Right lobe of liver (tissue), 6 donors: ENCODE data around the gene WDR45B. TPM values are rescaled to one million over a fixed set of nuclear protein-coding genes. Genes with fewer than 3 reads are reported as not detected.

ENCODE experiments used
- ATAC-seq, 4 donors: fragments of 200-7000 bp; cut with Tn5 transposase; one replicate each; pipeline ENCODE4 v1.9.1; 2020; ENCODE audit warnings: mild to moderate bottlenecking in 4 of 4, moderate library complexity in 4 of 4
- DNase-seq, 3 donors: peaks; one replicate each; pipeline ENCODE4 v3.0.0-alpha.2; 2020
- H3K27ac ChIP-seq, 3 donors: fragments of 200-600 bp; one replicate each; pipeline ENCODE4 v1.8.0; 2022
- H3K27me3 ChIP-seq, 2 donors: fragments of 200-600 bp; one replicate each; pipeline ENCODE4 v1.8.0; 2022
- H3K36me3 ChIP-seq, 4 donors: fragments of 200-600 bp; sonication (generic) in 1 of 4; one replicate each; pipeline versions ENCODE4 v1.5.1 to v1.8.0; 2017 to 2022; ENCODE audit warnings: control low read depth in 1 of 4
- H3K4me1 ChIP-seq, 4 donors: fragments of 200-600 bp; sonication (generic) in 1 of 4; one replicate each; pipeline versions ENCODE4 v1.5.1 to v1.8.0; 2017 to 2022; ENCODE audit warnings: control low read depth in 1 of 4
- H3K4me3 ChIP-seq, 3 donors: fragments of 200-600 bp; one replicate each; pipeline ENCODE4 v1.8.0; 2022
- H3K9me3 ChIP-seq, 4 donors: fragments of 200-600 bp; sonication (generic) in 1 of 4; one replicate each; pipeline versions ENCODE4 v1.5.1 to v1.8.0; 2017 to 2022; ENCODE audit warnings: control low read depth in 1 of 4
- POLR2A ChIP-seq: fragments of 450-650 bp; IDR thresholded peaks from one replicate; pipeline ENCODE4 v1.6.1; 2017; ENCODE audit warnings: antibody characterized with exemption, mild to moderate bottlenecking
- WGBS: methylation state at CpG from one replicate; pipeline ENCODE4 v1.1.6; 2018; ENCODE audit warnings: low coverage, low lambda C conversion rate; ENCODE audit not compliant: insufficient coverage; ENCODE audit errors: missing lambda C conversion rate; 5-methylcytosine and 5-hydroxymethylcytosine counted together
- intact Hi-C, 2 donors: fragments of 100-400 bp; cut with DNase I; formaldehyde crosslinking; loops; one replicate each; pipeline versions ENCODE4 v1.11.2 to v1.14.1; 2022
- total RNA-seq, 6 experiments: library from RNA; depleted of rRNA in 2 of 6; stranded (reverse); fragments of >200 nt in 2 of 6; fragmentation: NEBNext Ultra II Directional in 3 of 6; extraction: Animal tissue kit (Norgen Biotek cat#: 25700) in 3 of 6; gene quantifications; one replicate each; pipeline versions ENCODE4 v1.1.0 to v1.2.4, GENCODE V29; 2016 to 2023
- TF ChIP-seq, protein P1 (sequence below), 4 donors: fragments of 200-600 bp in 3 of 4; fragments of 450-650 bp in 1 of 4; IDR thresholded peaks; one replicate each; pipeline versions ENCODE4 v1.5.1 to v1.8.0; 2016 to 2022; ENCODE audit warnings: antibody characterized with exemption in 4 of 4, mild to moderate bottlenecking in 2 of 4
- donor health status: DM: no; HTN: yes; CAD: no.
- donor health status: DM: no; HTN: no; CAD: no.
- donor health status: DM: no; HTN: no; CAD: no.
- donor health status: DM: no; HTN: yes; CAD: no.
- donor health status: DM: no; HTN: yes; CAD: no.

WDR45B gene
- total RNA-seq, 6 experiments from 2014 or later = 27.7 to 40.7 (median 31.6) TPM

DNA sequence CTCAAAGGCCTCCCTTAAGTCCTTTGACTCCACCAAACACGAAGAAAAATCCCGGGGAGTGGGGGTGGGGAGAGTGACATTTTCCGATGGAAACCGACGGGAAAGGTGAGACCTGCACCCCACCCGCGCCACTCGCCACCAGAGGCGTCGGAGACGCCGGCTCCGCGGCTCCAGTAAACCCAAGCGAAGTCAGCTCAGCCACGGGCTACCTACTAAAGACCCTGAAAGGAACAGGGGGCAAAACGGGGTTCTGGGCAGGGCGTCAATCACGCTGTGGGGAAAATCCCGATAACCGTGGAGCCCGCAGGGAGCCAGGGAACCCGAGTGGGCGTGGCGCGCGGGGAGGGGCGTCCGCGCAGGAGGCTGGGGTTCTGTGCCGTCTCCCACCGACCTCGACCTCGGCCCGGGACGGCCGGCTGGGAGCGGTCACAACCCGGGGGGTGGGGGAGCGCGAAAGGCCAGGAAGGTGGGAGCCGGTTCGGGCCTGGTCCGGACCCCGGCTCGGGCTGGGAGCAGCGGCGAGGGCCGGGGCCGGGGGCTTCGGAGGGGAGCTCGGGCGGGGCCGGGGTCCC lies 565 bp downstream of the WDR45B start:
- ATAC-seq (peak; percentile 7 to 26 (median 20)), DNase-seq (peak; percentile 57 to 69 (median 58))
- no peaks in the 10 kb centered on the region for H3K27me3 ChIP-seq
- TF ChIP-seq POLR2A = no peak
- TF ChIP-seq, protein P1, sequence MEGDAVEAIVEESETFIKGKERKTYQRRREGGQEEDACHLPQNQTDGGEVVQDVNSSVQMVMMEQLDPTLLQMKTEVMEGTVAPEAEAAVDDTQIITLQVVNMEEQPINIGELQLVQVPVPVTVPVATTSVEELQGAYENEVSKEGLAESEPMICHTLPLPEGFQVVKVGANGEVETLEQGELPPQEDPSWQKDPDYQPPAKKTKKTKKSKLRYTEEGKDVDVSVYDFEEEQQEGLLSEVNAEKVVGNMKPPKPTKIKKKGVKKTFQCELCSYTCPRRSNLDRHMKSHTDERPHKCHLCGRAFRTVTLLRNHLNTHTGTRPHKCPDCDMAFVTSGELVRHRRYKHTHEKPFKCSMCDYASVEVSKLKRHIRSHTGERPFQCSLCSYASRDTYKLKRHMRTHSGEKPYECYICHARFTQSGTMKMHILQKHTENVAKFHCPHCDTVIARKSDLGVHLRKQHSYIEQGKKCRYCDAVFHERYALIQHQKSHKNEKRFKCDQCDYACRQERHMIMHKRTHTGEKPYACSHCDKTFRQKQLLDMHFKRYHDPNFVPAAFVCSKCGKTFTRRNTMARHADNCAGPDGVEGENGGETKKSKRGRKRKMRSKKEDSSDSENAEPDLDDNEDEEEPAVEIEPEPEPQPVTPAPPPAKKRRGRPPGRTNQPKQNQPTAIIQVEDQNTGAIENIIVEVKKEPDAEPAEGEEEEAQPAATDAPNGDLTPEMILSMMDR (IDR thresholded peaks at IDR 0.05) = no peak
- no peaks in the 10 kb centered on the region for H3K9me3 ChIP-seq
- intact Hi-C loops = no loop called here
- H3K4me1 ChIP-seq = peaks cover 0 to 12% (median 4%) of the 10 kb centered on the region in 4 donors
- peak overlapping the region; percentile 88 to 100 (median 90) for H3K4me3 ChIP-seq
- WGBS = under 1% methylated on average over 17 of the region's 54 CpGs
- peak overlapping the region; percentile 79 to 99 (median 92) for H3K27ac ChIP-seq
- H3K36me3 ChIP-seq = peaks cover 0 to 18% (median 9%) of the 10 kb centered on the region in 4 donors

DNA sequence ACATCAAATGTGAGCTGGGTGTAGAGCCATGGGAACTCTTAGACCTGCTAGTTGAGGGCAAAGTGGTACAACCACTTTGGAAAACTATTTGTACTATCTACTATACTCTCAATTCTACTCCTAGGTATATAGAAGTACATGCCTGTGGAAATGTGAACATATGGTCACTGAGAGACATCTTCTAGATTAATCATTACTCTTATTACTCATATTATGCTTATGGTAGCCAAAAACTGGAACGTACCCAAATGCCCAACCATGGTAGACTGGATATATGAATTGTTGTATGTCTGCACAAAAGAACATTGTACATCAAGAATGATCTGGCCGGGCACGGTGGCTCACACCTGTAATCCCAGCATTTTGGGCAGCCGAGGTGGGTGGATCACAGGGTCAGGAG lies 2.7 kb downstream of the WDR45B start:
- TF ChIP-seq, protein P1 (IDR thresholded peaks at IDR 0.05) = no peak
- no peak for TF ChIP-seq POLR2A
- H3K27me3 ChIP-seq = no peaks in the 10 kb centered on the region
- 100% methylated on average over 4 of the region's 4 CpGs for WGBS
- H3K27ac ChIP-seq = no peak overlapping the region
- intact Hi-C loops = no loop called here
- ATAC-seq (no peak), DNase-seq (no peak)
- no peaks in the 10 kb centered on the region for H3K9me3 ChIP-seq
- H3K36me3 ChIP-seq = peaks cover 0 to 38% (median 13%) of the 10 kb centered on the region in 4 donors
- peaks cover 0 to 12% (median 4%) of the 10 kb centered on the region in 4 donors for H3K4me1 ChIP-seq
- no peak overlapping the region for H3K4me3 ChIP-seq

DNA sequence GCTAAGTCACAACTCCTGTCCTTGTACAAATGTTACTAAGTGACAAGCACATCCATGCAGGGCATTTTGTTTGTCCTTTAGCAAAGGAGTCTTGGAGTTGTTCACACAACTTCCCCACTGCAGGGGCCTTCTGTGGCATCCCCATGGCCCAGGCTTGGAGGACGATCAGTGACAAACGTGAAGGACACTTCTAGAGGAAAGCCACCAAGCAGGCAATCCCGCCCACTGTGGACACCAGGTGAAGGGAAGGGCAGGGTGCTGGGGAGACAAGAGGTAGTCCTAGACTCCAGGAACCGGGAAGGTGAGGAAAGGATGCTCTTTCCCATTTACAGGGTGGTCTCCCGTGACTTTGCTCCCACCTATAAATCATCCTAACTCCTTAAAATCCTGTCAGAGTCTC lies 4.1 kb downstream of the WDR45B start:
- Histone ChIP-seq H3K4me1 (peaks cover 0 to 12% (median 4%) of the 10 kb centered on the region in 4 donors), H3K27me3 (no peaks in the 10 kb centered on the region), H3K36me3 (peaks cover 0 to 38% (median 13%) of the 10 kb centered on the region in 4 donors), H3K4me3 (no peak overlapping the region), H3K27ac (no peak overlapping the region), H3K9me3 (no peaks in the 10 kb centered on the region)
- 74% methylated on average over 2 of the region's 5 CpGs for WGBS
- intact Hi-C loops = no loop called here
- DNase-seq = no peak
- ATAC-seq = no peak
- no peak for TF ChIP-seq POLR2A
- TF ChIP-seq, protein P1 (IDR thresholded peaks at IDR 0.05) = no peak

- Histone ChIP-seq H3K4me3 (no peak overlapping the region), H3K27ac (no peak overlapping the region), H3K27me3 (no peaks in the 10 kb centered on the region), H3K36me3 (peaks cover 0 to 38% (median 16%) of the 10 kb centered on the region in 4 donors), H3K4me1 (peaks cover 0 to 8% (median 3%) of the 10 kb centered on the region in 4 donors), H3K9me3 (no peaks in the 10 kb centered on the region)
- DNase-seq (peak in 1 of 3 donors; percentile 20), ATAC-seq (no peak)
- WGBS = no CpG with 5 or more reads among the region's 14 CpGs
- no peak for TF ChIP-seq POLR2A
- TF ChIP-seq, protein P1 (IDR thresholded peaks at IDR 0.05) = no peak
- intact Hi-C loops = no loop called here
Observed at GRCh38 chr17:82642022-82642421, 6.2 kb downstream of the WDR45B start.
